Epithelial cell of esophagus (primary cell): Measurements from ENCODE around the gene NRP2.

ENCODE experiments used
- DNase-seq: peaks from one replicate; pipeline ENCODE4 v3.0.0; 2010; ENCODE audit warnings: low read depth
- H3K4me3 ChIP-seq: 2 replicates; pipeline ENCODE4 v1.5.1; 2011; ENCODE audit warnings: mild to moderate bottlenecking, low read length, control low read depth
- CTCF ChIP-seq: IDR thresholded peaks from 2 replicates; pipeline ENCODE4 v1.5.1; 2011; ENCODE audit warnings: low read depth, mild to moderate bottlenecking, low read length, control low read depth, inconsistent platforms; ENCODE audit not compliant: insufficient read depth; ENCODE audit errors: missing control alignments

Gene NRP2

GRCh38 chr2:205651719-205652118 is 30.6 kb upstream of the NRP2 start:
- no peak overlapping the region for H3K4me3 ChIP-seq
- DNase-seq: no peak
- TF ChIP-seq CTCF: no peak

GRCh38 chr2:205654878-205655605 is 27.3 kb upstream of the NRP2 start:
- DNase-seq: peak; percentile 82
- no peak for TF ChIP-seq CTCF
- H3K4me3 ChIP-seq: no peak overlapping the region

DNA sequence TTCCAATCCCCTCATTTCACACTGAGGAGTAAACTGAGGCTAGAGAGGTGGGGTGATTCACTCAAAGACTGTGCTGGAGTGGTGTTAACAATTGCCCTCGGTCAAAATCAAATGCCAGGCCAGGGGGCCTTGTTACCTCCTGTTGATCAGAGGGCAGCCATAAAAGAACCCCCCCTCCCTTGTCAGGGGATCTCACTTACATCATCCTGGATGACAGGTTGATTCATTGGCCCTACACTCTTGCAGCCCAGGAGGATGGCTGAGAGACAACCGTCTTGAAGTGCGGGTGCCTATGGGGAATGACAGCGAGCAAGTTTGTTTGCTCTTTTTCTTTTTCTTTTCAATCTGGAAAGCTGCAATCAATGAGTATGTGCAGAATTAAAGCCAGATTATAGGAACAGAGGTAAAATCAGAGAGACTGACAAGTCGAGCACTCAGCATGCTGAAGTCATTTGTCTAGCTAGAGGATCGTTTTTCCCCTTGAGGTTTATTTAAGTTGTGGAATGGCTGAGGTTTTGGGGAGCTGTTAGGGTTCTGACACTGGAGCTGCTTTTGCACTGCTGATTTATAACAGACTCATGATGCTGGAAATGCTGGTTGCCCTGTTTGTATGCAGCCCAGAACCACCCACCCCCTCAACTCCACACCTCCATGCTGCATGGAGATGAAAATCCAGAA is 26.4 kb upstream of the NRP2 start:
- no peak overlapping the region for H3K4me3 ChIP-seq
- TF ChIP-seq CTCF: no peak
- no peak for DNase-seq

DNA sequence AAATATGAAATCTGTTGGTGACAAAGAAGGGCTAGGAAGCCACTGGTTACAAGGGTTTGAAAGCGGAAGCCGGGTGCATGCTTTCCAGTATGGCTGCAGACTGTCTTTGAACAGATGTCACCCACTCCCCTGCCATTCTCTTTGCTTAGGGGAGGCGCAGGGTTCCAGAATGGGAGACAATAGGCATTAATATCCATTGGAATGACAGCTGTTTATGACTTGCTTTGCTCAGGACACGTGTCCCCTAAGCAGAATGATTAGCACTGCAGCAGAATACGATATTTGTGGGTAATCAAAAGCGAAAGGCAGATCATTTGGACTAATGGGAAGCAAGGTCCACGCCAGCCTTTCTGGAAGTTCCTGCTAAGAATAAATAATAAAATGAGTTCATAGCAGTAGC is 25.8 kb upstream of the NRP2 start:
- no peak for DNase-seq
- TF ChIP-seq CTCF: no peak
- no peak overlapping the region for H3K4me3 ChIP-seq

DNA sequence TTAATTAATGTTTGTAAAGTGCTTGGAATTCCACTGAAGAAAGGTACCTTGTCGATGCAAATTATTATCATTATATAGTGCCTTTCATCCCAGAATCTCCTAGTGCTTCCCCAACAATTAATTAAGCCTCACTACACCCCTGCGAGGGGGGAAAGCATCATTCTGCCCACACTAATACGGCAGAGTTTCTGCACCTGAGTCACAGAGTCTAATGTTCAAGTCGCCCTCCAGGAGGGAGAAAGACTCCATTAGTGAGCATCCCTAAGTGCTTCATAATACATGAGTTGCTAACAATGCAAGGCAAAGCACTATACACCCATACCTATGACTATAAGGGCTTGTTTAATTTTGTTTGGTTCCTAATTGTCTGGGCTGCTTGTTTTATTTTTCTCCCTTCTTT is 25.4 kb upstream of the NRP2 start:
- no peak for TF ChIP-seq CTCF
- DNase-seq: no peak
- H3K4me3 ChIP-seq: no peak overlapping the region

DNA sequence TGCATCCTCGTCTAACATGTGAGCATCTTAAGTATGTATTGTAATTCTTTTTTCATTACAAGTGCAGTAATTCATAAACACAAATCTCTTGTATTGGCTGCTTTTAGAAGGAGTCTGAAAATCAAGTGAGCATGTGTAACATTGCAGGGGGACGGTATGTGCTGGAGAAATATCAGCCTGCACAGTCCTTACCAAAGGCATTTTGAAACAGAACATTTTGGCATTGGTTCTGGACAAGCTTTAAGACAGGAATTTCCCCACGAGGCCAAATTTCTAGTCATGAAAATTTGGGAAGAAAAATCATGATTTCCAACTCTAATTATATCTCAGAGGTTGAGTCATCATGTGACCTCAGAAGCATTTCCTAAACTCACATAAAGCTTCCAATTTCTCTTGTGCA is 24.7 kb upstream of the NRP2 start:
- no peak for TF ChIP-seq CTCF
- no peak overlapping the region for H3K4me3 ChIP-seq
- DNase-seq: no peak

GRCh38 chr2:205658068-205658467 is 24.2 kb upstream of the NRP2 start:
- H3K4me3 ChIP-seq: no peak overlapping the region
- no peak for TF ChIP-seq CTCF
- no peak for DNase-seq
